Stimulated activated memory B cell treated with anti-CD40 and anti-IgM and Interleukin-4, amounts not matched to agents 10 μg/mL and 1 μg/mL and 100 μg/mL, for 72 hours (primary cell): ENCODE measurements around the gene NEDD4L.

Experiments
- ATAC-seq: fragments of 150-1000 bp; cut with Tn5 transposase; 2 replicates; pipeline ENCODE4 v1.10.0; 2021
- H3K27ac Mint-ChIP-seq: one replicate; pipeline ENCODE4 v1.8.0; 2022; ENCODE audit warnings: mild to moderate bottlenecking, mixed read lengths
- H3K27me3 Mint-ChIP-seq: one replicate; pipeline ENCODE4 v1.8.0; 2022; ENCODE audit warnings: mixed read lengths
- H3K36me3 Mint-ChIP-seq: one replicate; pipeline ENCODE4 v1.8.0; 2022; ENCODE audit warnings: mixed read lengths
- H3K4me1 Mint-ChIP-seq: one replicate; pipeline ENCODE4 v1.8.0; 2022; ENCODE audit warnings: mixed read lengths
- H3K4me3 Mint-ChIP-seq: one replicate; pipeline ENCODE4 v1.8.0; 2022; ENCODE audit warnings: mild to moderate bottlenecking, moderate library complexity, mixed read lengths
- H3K9me3 Mint-ChIP-seq: one replicate; pipeline ENCODE4 v1.8.0; 2022; ENCODE audit warnings: mixed read lengths

The NEDD4L gene

GRCh38 chr18:58348951-58349350 lies 304.9 kb downstream of the NEDD4L start:
- no peak for ATAC-seq
- no peaks in the 10 kb centered on the region for H3K9me3 Mint-ChIP-seq
- no peaks in the 10 kb centered on the region for H3K4me1 Mint-ChIP-seq
- no peak overlapping the region for H3K27ac Mint-ChIP-seq
- H3K27me3 Mint-ChIP-seq: no peaks in the 10 kb centered on the region
- H3K4me3 Mint-ChIP-seq: no peak overlapping the region
- H3K36me3 Mint-ChIP-seq: peaks cover 28% of the 10 kb centered on the region

GRCh38 chr18:58349650-58350049 lies 305.6 kb downstream of the NEDD4L start:
- no peak for ATAC-seq
- no peak overlapping the region for H3K27ac Mint-ChIP-seq
- no peaks in the 10 kb centered on the region for H3K9me3 Mint-ChIP-seq
- H3K4me3 Mint-ChIP-seq: no peak overlapping the region
- no peaks in the 10 kb centered on the region for H3K4me1 Mint-ChIP-seq
- H3K27me3 Mint-ChIP-seq: no peaks in the 10 kb centered on the region
- H3K36me3 Mint-ChIP-seq: peaks cover 31% of the 10 kb centered on the region

GRCh38 chr18:58350526-58350925 lies 306.5 kb downstream of the NEDD4L start:
- no peaks in the 10 kb centered on the region for H3K9me3 Mint-ChIP-seq
- no peak overlapping the region for H3K27ac Mint-ChIP-seq
- H3K4me3 Mint-ChIP-seq: no peak overlapping the region
- ATAC-seq: no peak
- peaks cover 35% of the 10 kb centered on the region for H3K36me3 Mint-ChIP-seq
- H3K4me1 Mint-ChIP-seq: no peaks in the 10 kb centered on the region
- no peaks in the 10 kb centered on the region for H3K27me3 Mint-ChIP-seq

- no peaks in the 10 kb centered on the region for H3K27me3 Mint-ChIP-seq
- no peak for ATAC-seq
- no peaks in the 10 kb centered on the region for H3K4me1 Mint-ChIP-seq
- H3K9me3 Mint-ChIP-seq: no peaks in the 10 kb centered on the region
- no peak overlapping the region for H3K4me3 Mint-ChIP-seq
- peaks cover 46% of the 10 kb centered on the region for H3K36me3 Mint-ChIP-seq
- no peak overlapping the region for H3K27ac Mint-ChIP-seq
These were observed 307.8 kb downstream of the NEDD4L start for GRCh38 chr18:58351776-58352175.

GRCh38 chr18:58353581-58353980 lies 309.6 kb downstream of the NEDD4L start:
- no peaks in the 10 kb centered on the region for H3K9me3 Mint-ChIP-seq
- H3K27ac Mint-ChIP-seq: no peak overlapping the region
- H3K36me3 Mint-ChIP-seq: peaks cover 52% of the 10 kb centered on the region
- ATAC-seq: no peak
- no peak overlapping the region for H3K4me3 Mint-ChIP-seq
- H3K4me1 Mint-ChIP-seq: no peaks in the 10 kb centered on the region
- no peaks in the 10 kb centered on the region for H3K27me3 Mint-ChIP-seq

GRCh38 chr18:58354051-58354450 lies 310.0 kb downstream of the NEDD4L start:
- Mint-ChIP-seq H3K9me3 (no peaks in the 10 kb centered on the region), H3K27me3 (no peaks in the 10 kb centered on the region), H3K4me1 (no peaks in the 10 kb centered on the region), H3K36me3 (peaks cover 50% of the 10 kb centered on the region), H3K27ac (no peak overlapping the region), H3K4me3 (no peak overlapping the region)
- no peak for ATAC-seq

- Mint-ChIP-seq H3K36me3 (peaks cover 50% of the 10 kb centered on the region), H3K4me3 (no peak overlapping the region), H3K27me3 (no peaks in the 10 kb centered on the region), H3K27ac (no peak overlapping the region), H3K4me1 (no peaks in the 10 kb centered on the region), H3K9me3 (no peaks in the 10 kb centered on the region)
- ATAC-seq: peak; percentile 8
These were observed 310.8 kb downstream of the NEDD4L start for GRCh38 chr18:58354791-58355190.

GRCh38 chr18:58355243-58355642 lies 311.2 kb downstream of the NEDD4L start:
- H3K4me3 Mint-ChIP-seq: no peak overlapping the region
- ATAC-seq: no peak
- H3K27ac Mint-ChIP-seq: no peak overlapping the region
- H3K9me3 Mint-ChIP-seq: no peaks in the 10 kb centered on the region
- H3K27me3 Mint-ChIP-seq: no peaks in the 10 kb centered on the region
- H3K36me3 Mint-ChIP-seq: peaks cover 50% of the 10 kb centered on the region
- H3K4me1 Mint-ChIP-seq: no peaks in the 10 kb centered on the region

- Mint-ChIP-seq H3K9me3 (no peaks in the 10 kb centered on the region), H3K36me3 (peaks cover 66% of the 10 kb centered on the region), H3K27me3 (no peaks in the 10 kb centered on the region), H3K4me1 (no peaks in the 10 kb centered on the region), H3K4me3 (no peak overlapping the region), H3K27ac (no peak overlapping the region)
- ATAC-seq: no peak
These were observed 315.2 kb downstream of the NEDD4L start for GRCh38 chr18:58359218-58359617.

GRCh38 chr18:58359620-58360019 lies 315.6 kb downstream of the NEDD4L start:
- Mint-ChIP-seq H3K36me3 (peaks cover 64% of the 10 kb centered on the region), H3K4me3 (no peak overlapping the region), H3K9me3 (no peaks in the 10 kb centered on the region), H3K4me1 (no peaks in the 10 kb centered on the region), H3K27ac (no peak overlapping the region), H3K27me3 (no peaks in the 10 kb centered on the region)
- ATAC-seq: no peak

- no peak for ATAC-seq
- Mint-ChIP-seq H3K27ac (no peak overlapping the region), H3K27me3 (no peaks in the 10 kb centered on the region), H3K36me3 (peaks cover 67% of the 10 kb centered on the region), H3K4me1 (no peaks in the 10 kb centered on the region), H3K9me3 (no peaks in the 10 kb centered on the region), H3K4me3 (no peak overlapping the region)
These were observed 316.3 kb downstream of the NEDD4L start for GRCh38 chr18:58360324-58360723.

- no peaks in the 10 kb centered on the region for H3K27me3 Mint-ChIP-seq
- no peaks in the 10 kb centered on the region for H3K4me1 Mint-ChIP-seq
- no peak for ATAC-seq
- no peak overlapping the region for H3K4me3 Mint-ChIP-seq
- H3K36me3 Mint-ChIP-seq: peaks cover 68% of the 10 kb centered on the region
- H3K27ac Mint-ChIP-seq: no peak overlapping the region
- no peaks in the 10 kb centered on the region for H3K9me3 Mint-ChIP-seq
These were observed 317.2 kb downstream of the NEDD4L start for GRCh38 chr18:58361212-58361611.

GRCh38 chr18:58362027-58362575 lies 318.1 kb downstream of the NEDD4L start:
- no peak overlapping the region for H3K4me3 Mint-ChIP-seq
- peaks cover 65% of the 10 kb centered on the region for H3K36me3 Mint-ChIP-seq
- no peaks in the 10 kb centered on the region for H3K27me3 Mint-ChIP-seq
- no peak overlapping the region for H3K27ac Mint-ChIP-seq
- ATAC-seq: no peak
- no peaks in the 10 kb centered on the region for H3K4me1 Mint-ChIP-seq
- no peaks in the 10 kb centered on the region for H3K9me3 Mint-ChIP-seq

GRCh38 chr18:58362829-58363271 lies 318.8 kb downstream of the NEDD4L start:
- H3K36me3 Mint-ChIP-seq: peaks cover 65% of the 10 kb centered on the region
- no peaks in the 10 kb centered on the region for H3K9me3 Mint-ChIP-seq
- no peaks in the 10 kb centered on the region for H3K4me1 Mint-ChIP-seq
- H3K27ac Mint-ChIP-seq: no peak overlapping the region
- no peak overlapping the region for H3K4me3 Mint-ChIP-seq
- H3K27me3 Mint-ChIP-seq: no peaks in the 10 kb centered on the region
- no peak for ATAC-seq

- Mint-ChIP-seq H3K9me3 (no peaks in the 10 kb centered on the region), H3K4me3 (no peak overlapping the region), H3K36me3 (peaks cover 73% of the 10 kb centered on the region), H3K4me1 (no peaks in the 10 kb centered on the region), H3K27me3 (no peaks in the 10 kb centered on the region), H3K27ac (no peak overlapping the region)
- no peak for ATAC-seq
These were observed 319.9 kb downstream of the NEDD4L start for GRCh38 chr18:58363767-58364540.

GRCh38 chr18:58364876-58365528 lies 321.0 kb downstream of the NEDD4L start:
- no peaks in the 10 kb centered on the region for H3K4me1 Mint-ChIP-seq
- H3K4me3 Mint-ChIP-seq: no peak overlapping the region
- no peak for ATAC-seq
- peaks cover 72% of the 10 kb centered on the region for H3K36me3 Mint-ChIP-seq
- no peak overlapping the region for H3K27ac Mint-ChIP-seq
- H3K27me3 Mint-ChIP-seq: no peaks in the 10 kb centered on the region
- H3K9me3 Mint-ChIP-seq: no peaks in the 10 kb centered on the region
